Measurements from ENCODE around the gene HCRTR2.

- TF ChIP-seq, protein P1, sequence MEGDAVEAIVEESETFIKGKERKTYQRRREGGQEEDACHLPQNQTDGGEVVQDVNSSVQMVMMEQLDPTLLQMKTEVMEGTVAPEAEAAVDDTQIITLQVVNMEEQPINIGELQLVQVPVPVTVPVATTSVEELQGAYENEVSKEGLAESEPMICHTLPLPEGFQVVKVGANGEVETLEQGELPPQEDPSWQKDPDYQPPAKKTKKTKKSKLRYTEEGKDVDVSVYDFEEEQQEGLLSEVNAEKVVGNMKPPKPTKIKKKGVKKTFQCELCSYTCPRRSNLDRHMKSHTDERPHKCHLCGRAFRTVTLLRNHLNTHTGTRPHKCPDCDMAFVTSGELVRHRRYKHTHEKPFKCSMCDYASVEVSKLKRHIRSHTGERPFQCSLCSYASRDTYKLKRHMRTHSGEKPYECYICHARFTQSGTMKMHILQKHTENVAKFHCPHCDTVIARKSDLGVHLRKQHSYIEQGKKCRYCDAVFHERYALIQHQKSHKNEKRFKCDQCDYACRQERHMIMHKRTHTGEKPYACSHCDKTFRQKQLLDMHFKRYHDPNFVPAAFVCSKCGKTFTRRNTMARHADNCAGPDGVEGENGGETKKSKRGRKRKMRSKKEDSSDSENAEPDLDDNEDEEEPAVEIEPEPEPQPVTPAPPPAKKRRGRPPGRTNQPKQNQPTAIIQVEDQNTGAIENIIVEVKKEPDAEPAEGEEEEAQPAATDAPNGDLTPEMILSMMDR (IDR thresholded peaks at IDR 0.05) = no peak
- TF ChIP-seq POLR2A (IDR thresholded peaks at IDR 0.05) (no peak), EP300 (IDR thresholded peaks at IDR 0.05) (no peak)
Observed at GRCh38 chr6:55131616-55132015, 42.7 kb upstream of the HCRTR2 start.
